Measurements from ENCODE around the gene RIOX2.

The RIOX2 gene

DNA sequence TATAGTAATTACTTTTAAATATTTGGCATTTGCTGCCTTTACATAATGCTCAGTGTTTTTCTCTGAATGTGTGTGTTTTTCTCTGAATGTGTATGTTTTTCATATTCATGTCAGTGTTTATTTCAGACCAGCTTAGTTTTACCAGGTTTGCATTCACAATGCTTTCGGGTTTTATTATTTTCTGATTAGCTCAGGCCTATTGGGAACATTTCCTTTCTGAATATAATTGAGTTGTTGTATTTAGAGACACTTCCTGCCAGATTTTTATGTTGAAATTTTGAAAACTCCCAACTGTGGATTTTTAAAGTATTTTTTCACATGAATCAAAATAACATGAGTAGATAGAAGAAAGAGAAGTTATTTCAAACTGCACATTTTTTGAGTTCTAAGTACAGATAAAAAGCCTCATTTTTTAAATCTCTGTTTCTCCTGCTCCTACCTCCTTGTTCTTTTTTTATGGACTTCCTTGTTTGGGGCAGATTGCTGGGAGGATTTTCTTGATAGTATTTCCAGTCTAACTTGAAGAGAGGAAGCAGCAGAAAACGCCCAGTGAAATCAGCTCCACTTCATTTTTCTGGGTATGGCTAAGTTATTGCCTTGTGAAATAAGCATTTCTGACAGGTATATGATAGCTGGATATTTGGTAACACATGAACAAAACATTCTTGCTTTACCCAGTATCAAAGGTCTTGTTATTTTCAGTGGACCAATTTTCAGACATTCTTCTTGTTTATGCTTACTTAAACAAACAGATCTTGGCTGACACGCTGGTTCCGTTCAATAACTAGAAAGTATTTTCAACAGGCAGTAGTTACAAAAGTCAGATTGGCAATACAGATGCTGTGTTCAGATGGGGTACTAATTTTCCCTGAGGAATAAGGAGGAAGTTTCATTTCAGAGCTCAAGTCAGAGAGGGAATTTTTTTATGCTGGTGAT, 70.7 kb downstream of the RIOX2 start:
- no peak for DNase-seq

DNA sequence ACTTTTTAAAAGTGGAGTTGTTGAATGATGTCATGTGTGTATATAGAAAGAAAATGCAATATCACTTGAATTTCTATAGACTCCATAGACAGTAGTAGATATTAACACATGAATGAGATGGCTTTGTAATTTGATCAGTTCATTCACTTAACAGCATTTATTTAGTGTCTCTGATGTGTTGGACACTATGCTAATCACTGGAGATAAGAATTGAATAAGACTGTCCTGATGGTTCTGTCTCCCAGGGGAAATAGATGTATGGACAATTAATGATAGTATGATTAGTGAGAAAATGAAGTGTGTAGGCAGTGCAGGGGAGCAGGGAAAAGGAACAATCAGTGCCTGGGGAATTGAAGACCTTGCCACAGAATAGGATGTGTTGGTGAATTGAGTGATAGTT, 72.9 kb downstream of the RIOX2 start:
- no peak for DNase-seq

DNA sequence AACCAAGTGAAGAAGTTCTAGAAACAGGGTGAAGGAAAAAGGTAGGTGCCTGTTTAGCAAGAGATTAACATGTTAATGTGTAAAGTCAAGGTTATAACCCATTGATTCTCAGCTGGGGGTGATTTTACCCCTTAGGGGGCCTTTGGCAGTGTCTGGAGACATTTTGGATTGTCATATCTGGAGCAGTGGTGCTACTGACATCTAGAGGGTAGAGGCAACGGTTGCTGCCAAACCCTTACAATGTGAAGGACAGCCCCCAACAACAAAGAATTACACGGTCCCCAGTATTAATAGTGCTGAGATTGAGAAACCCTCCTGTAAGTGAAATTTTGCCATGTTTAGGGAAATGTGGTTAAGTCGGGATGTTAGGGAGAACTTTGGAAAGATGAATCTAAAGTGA, 75.7 kb downstream of the RIOX2 start:
- DNase-seq: no peak

DNA sequence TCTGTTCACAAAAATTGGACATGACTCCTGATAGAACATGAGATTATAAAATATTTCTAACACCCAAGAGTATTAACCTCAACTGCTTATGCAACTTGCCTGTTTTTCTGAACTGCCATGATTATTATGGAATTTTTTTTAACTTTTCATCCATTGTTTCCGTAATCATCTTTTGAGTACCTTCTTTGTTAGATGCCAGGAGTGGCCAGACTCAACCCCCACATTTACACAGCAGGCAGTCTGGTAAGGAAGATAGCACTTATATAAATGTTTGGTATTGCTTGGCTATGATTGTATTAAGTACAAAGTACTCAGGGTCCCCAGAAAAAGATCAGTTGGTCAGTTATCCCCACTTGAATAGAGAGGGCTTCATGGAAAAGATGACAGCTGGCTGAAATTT, 76.1 kb downstream of the RIOX2 start:
- DNase-seq: no peak

DNA sequence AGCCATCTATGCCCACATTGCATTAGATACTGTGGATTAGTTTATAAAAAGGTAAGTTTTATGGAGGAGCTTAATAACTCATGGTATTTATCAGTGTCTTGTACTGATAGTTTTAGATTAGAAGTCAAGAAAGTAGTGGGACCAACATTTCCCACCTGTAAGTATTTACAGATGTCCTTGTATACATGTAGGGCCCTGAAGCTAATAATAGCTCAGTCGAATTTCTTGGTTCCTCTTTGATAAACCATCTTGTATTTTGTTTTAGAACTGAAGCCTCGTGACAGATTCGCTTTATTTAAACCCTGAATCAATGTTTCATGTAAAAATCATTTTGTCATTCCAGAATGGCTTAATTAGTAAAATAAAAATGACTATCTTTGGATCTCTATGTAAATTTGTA, 77.0 kb downstream of the RIOX2 start:
- DNase-seq: no peak

DNA sequence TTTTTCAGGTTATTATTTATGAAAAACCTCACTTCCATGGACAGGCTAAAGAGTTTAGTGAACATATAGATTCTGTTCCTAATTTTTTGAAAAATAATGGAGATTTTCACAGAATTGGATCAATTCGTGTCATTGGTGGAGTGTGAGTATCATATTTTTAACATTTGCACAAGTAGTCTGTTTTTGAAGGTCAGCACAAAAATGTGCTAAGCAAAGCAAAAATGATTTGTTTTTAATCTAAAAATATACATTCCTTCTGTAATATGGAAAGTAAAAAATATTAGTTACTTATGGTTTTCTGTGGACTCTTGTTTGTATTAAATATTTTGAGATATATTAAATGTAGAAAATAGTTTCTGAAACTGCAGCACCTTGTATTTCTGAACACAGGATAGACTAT, 79.4 kb downstream of the RIOX2 start:
- DNase-seq: no peak

Measured in EL (cell line).